GM15510 (cell line): Measurements from ENCODE around the gene NPAS3.

ENCODE experiments used
- POLR2A ChIP-seq: IDR thresholded peaks from 3 replicates; pipeline ENCODE4 v1.6.1; 2011; ENCODE audit warnings: borderline replicate concordance; ENCODE audit not compliant: insufficient read length; ENCODE audit errors: extremely low read depth

The NPAS3 gene

GRCh38 chr14:33839193-33840076 lies 900.8 kb downstream of the NPAS3 start:
- TF ChIP-seq POLR2A = no peak

- no peak for TF ChIP-seq POLR2A
Measured at GRCh38 chr14:33840797-33841196, 902.1 kb downstream of the NPAS3 start.

GRCh38 chr14:33842299-33842698 lies 903.6 kb downstream of the NPAS3 start:
- TF ChIP-seq POLR2A = no peak

GRCh38 chr14:33844118-33844517 lies 905.4 kb downstream of the NPAS3 start:
- TF ChIP-seq POLR2A = no peak

GRCh38 chr14:33846100-33846824 lies 907.6 kb downstream of the NPAS3 start:
- TF ChIP-seq POLR2A = no peak

DNA sequence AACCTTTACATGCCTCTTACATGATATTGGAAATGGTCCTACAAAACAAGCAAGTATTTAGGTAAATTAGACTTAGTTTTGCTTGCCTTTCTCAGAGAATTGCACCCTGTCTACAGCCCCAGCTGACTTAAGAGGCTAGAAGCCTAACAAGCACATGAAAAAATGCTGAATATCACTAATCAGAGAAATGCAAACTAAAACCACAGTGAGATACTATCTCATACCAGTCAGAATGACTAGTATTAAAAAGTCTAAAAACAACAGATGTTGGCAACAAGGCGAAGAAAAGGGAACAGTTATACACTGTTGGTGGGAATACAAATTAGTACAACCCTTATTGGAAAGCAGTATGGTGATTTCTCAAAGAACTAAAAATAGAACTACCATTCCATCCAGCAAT lies 908.4 kb downstream of the NPAS3 start:
- TF ChIP-seq POLR2A = no peak

GRCh38 chr14:33848009-33848408 lies 909.3 kb downstream of the NPAS3 start:
- TF ChIP-seq POLR2A = no peak

GRCh38 chr14:33848706-33849454 lies 910.2 kb downstream of the NPAS3 start:
- no peak for TF ChIP-seq POLR2A

DNA sequence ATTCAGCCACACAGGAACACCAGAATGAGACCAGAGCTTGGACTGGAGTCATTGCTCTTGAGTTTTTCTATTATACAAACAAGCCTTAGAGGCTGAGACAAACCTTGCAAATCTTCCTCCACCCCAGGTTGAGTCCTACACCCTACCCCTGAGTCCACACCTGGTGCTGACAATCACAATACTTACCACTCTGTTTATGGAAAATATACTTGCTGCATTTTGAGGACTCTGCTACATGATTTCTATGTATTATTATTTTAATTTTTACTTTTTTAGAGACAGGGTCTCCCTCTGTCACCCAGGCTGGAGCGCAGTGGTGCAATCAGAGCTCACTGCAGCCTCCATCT lies 910.7 kb downstream of the NPAS3 start:
- TF ChIP-seq POLR2A = no peak

DNA sequence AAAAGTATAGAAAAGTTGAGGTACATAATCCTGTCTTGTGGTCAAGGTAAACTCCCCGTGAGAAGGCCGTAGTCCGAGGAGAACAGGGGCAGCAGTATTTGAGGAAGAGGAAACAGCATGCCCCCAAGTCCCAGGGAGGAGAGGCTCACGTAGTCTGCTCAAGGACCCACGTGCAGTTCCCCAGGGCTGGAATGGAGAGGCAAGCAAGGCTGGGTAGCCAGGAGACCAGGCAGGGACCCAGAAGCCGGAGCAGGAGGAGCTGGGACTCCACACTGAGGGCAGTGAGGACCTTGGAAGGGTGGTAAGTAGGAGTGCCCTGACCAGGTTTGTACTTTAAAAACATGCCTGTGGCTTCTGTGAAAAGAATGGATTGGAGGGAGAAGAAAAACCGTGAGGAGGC lies 912.1 kb downstream of the NPAS3 start:
- TF ChIP-seq POLR2A = no peak

- no peak for TF ChIP-seq POLR2A
Measured at GRCh38 chr14:33851366-33851765, 912.7 kb downstream of the NPAS3 start.

- TF ChIP-seq POLR2A = no peak
Measured at GRCh38 chr14:33851931-33852330, 913.3 kb downstream of the NPAS3 start.
